Kidney epithelial cell (primary cell): ENCODE data around the gene RPUSD1. TPM values are rescaled to one million over a fixed set of nuclear protein-coding genes. Genes with fewer than 3 reads are reported as not detected.

ENCODE experiments used
- DNase-seq: peaks from one replicate; pipeline ENCODE4 v3.0.0-alpha.2; 2010; ENCODE audit warnings: low read depth
- H3K27me3 ChIP-seq: 2 replicates; pipeline ENCODE4 v1.6.0; 2011; ENCODE audit warnings: low read length; ENCODE audit not compliant: control insufficient read depth, insufficient read depth
- H3K36me3 ChIP-seq: 2 replicates; pipeline ENCODE4 v1.5.1; 2011; ENCODE audit warnings: low read length; ENCODE audit not compliant: control insufficient read depth, insufficient read depth
- H3K4me3 ChIP-seq: 2 replicates; pipeline ENCODE4 v1.5.1; 2011; ENCODE audit warnings: low read depth, mild to moderate bottlenecking, control low read depth, low read length
- CTCF ChIP-seq: IDR thresholded peaks from 2 replicates; pipeline ENCODE4 v1.5.1; 2011; ENCODE audit warnings: mild to moderate bottlenecking, moderate library complexity, low read length, control low read depth, inconsistent platforms; ENCODE audit not compliant: insufficient read depth, poor library complexity, severe bottlenecking
- total RNA-seq: library from RNA; depleted of rRNA; stranded (reverse); fragments of >200 nt; gene quantifications from 2 replicates; pipeline ENCODE4 v1.2.3, GENCODE V29; 2015

RPUSD1 gene
- total RNA-seq, 1 donor from 2014 or later = 42.0 TPM

GRCh38 chr16:781346-782010 lies 6.7 kb downstream of the RPUSD1 start:
- H3K27me3 ChIP-seq = peaks cover 21% of the 10 kb centered on the region
- no peak for DNase-seq
- no peak overlapping the region for H3K4me3 ChIP-seq
- no peak for TF ChIP-seq CTCF
- no peaks in the 10 kb centered on the region for H3K36me3 ChIP-seq

GRCh38 chr16:780296-780695 lies 7.9 kb downstream of the RPUSD1 start:
- TF ChIP-seq CTCF = no peak
- no peak for DNase-seq
- no peak overlapping the region for H3K4me3 ChIP-seq

GRCh38 chr16:779561-779960 lies 8.6 kb downstream of the RPUSD1 start:
- no peak for TF ChIP-seq CTCF
- no peaks in the 10 kb centered on the region for H3K36me3 ChIP-seq
- H3K4me3 ChIP-seq = no peak overlapping the region
- no peak for DNase-seq
- peaks cover 21% of the 10 kb centered on the region for H3K27me3 ChIP-seq

More at GRCh38 chr16:780296-780695, 7.9 kb downstream of the RPUSD1 start:
- Histone ChIP-seq H3K27me3 (peaks cover 21% of the 10 kb centered on the region), H3K36me3 (no peaks in the 10 kb centered on the region)

GRCh38 chr16:778909-779527 lies 9.2 kb downstream of the RPUSD1 start:
- no peak for TF ChIP-seq CTCF
- Histone ChIP-seq H3K4me3 (no peak overlapping the region), H3K27me3 (peaks cover 21% of the 10 kb centered on the region), H3K36me3 (no peaks in the 10 kb centered on the region)
- DNase-seq = no peak

DNA sequence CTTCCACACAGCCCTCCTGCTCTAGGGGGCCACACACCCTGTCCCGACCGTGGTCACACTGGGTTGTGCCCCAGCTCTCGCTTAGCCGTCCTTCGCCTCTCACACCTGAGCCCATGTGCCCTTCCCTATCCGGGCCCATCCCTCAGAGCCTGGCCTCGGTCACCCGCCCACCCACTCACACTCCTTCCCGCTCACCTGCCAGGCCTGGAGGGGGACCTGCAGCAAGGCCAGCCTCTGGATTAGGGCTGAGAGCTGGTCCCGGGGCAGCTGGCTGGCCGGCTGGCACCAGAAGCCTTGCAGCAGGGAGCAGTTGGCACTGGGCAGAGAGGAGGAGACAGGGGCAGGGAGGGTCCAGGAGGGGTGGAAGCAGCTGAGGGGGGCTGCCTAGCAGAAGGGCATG lies 9.7 kb downstream of the RPUSD1 start:
- Histone ChIP-seq H3K36me3 (no peaks in the 10 kb centered on the region), H3K4me3 (no peak overlapping the region), H3K27me3 (peaks cover 21% of the 10 kb centered on the region)
- DNase-seq = no peak
- no peak for TF ChIP-seq CTCF
